A172 (cell line): ENCODE data around the gene ANKS1A. TPM values are rescaled to one million over a fixed set of nuclear protein-coding genes. Genes with fewer than 3 reads are reported as not detected.

Experiments
- DNase-seq: peaks from one replicate; pipeline ENCODE4 v3.0.0-alpha.2; 2015; ENCODE audit warnings: low spot score
- total RNA-seq: library from RNA; depleted of rRNA; stranded (reverse); fragments of >200 nt; shearing (Covaris generic); gene quantifications from 2 replicates; pipeline ENCODE4 v1.2.3, GENCODE V29; 2014

The ANKS1A gene
- total RNA-seq, 1 experiment from 2014 or later, result 5.0 TPM

- no peak for DNase-seq
These were observed 130.1 kb downstream of the ANKS1A start for GRCh38 chr6:35019171-35019570.

GRCh38 chr6:35019831-35020230, 130.8 kb downstream of the ANKS1A start:
- no peak for DNase-seq

GRCh38 chr6:35021004-35021403, 131.9 kb downstream of the ANKS1A start:
- no peak for DNase-seq

GRCh38 chr6:35023091-35024000, 134.3 kb downstream of the ANKS1A start:
- DNase-seq, result no peak

- peak; percentile 69 for DNase-seq
These were observed 135.5 kb downstream of the ANKS1A start for GRCh38 chr6:35024551-35025054.

- no peak for DNase-seq
These were observed 136.5 kb downstream of the ANKS1A start for GRCh38 chr6:35025232-35026188.

- peak; percentile 45 for DNase-seq
These were observed 137.6 kb downstream of the ANKS1A start for GRCh38 chr6:35026434-35027222.

- DNase-seq, result no peak
These were observed 138.8 kb downstream of the ANKS1A start for GRCh38 chr6:35027807-35028206.

GRCh38 chr6:35028781-35029769, 140.0 kb downstream of the ANKS1A start:
- DNase-seq, result no peak

- DNase-seq, result no peak
These were observed 141.0 kb downstream of the ANKS1A start for GRCh38 chr6:35030099-35030498.

GRCh38 chr6:35031611-35032529, 142.8 kb downstream of the ANKS1A start:
- DNase-seq, result no peak

GRCh38 chr6:35033683-35034082, 144.6 kb downstream of the ANKS1A start:
- no peak for DNase-seq

- no peak for DNase-seq
These were observed 145.5 kb downstream of the ANKS1A start for GRCh38 chr6:35034411-35035191.

- DNase-seq, result no peak
These were observed 146.5 kb downstream of the ANKS1A start for GRCh38 chr6:35035481-35036030.

GRCh38 chr6:35036059-35036827, 147.2 kb downstream of the ANKS1A start:
- DNase-seq, result no peak

- no peak for DNase-seq
These were observed 148.0 kb downstream of the ANKS1A start for GRCh38 chr6:35036828-35037663.
